ENCODE data around the gene C2orf66. TPM values are rescaled to one million over a fixed set of nuclear protein-coding genes. Genes with fewer than 3 reads are reported as not detected.

The C2orf66 gene
- total RNA-seq, 1 donor from 2014 or later, result 0.54 TPM

GRCh38 chr2:196798980-196799379 lies 10.2 kb downstream of the C2orf66 start:
- peak overlapping the region; percentile 75 for H3K27ac ChIP-seq (ENCODE audit: low read depth, low read length)
- peaks cover 8% of the 10 kb centered on the region for H3K4me1 ChIP-seq (ENCODE audit: insufficient read depth, low read length)
- Mint-ChIP-seq H3K36me3 (ENCODE audit: low read depth, unreplicated experiment) (no peaks in the 10 kb centered on the region), H3K27me3 (ENCODE audit: low read depth, unreplicated experiment) (no peaks in the 10 kb centered on the region), H3K27ac (ENCODE audit: unreplicated experiment) (peak overlapping the region; percentile 98), H3K4me3 (ENCODE audit: unreplicated experiment) (peak overlapping the region; percentile 99), H3K9me3 (ENCODE audit: unreplicated experiment) (no peaks in the 10 kb centered on the region), H3K4me1 (ENCODE audit: low read depth, unreplicated experiment) (peaks cover 10% of the 10 kb centered on the region)
- H4K20me1 ChIP-seq (ENCODE audit: insufficient read depth, low read length), result no peaks in the 10 kb centered on the region
- H3K9ac ChIP-seq (ENCODE audit: low read length), result peak overlapping the region; percentile 94
- DNase-seq (ENCODE audit: low read depth) (peak; percentile 2), FAIRE-seq (no peak)
- no peaks in the 10 kb centered on the region for H3K9me3 ChIP-seq (ENCODE audit: insufficient read depth, low read depth, low read length)
- H3K79me2 ChIP-seq (ENCODE audit: insufficient read depth, low read length), result peaks cover 21% of the 10 kb centered on the region
- no peaks in the 10 kb centered on the region for H3K27me3 ChIP-seq (ENCODE audit: insufficient read depth, low read length)
- H2AFZ ChIP-seq (ENCODE audit: low read depth, low read length), result peak overlapping the region; percentile 82
- TF ChIP-seq EZH2 (IDR thresholded peaks at IDR 0.05; ENCODE audit: insufficient read depth, low read length), result no peak
- no peak for TF ChIP-seq CTCF (IDR thresholded peaks at IDR 0.05; ENCODE audit: insufficient read depth, low read depth, low read length)
- peaks cover 3% of the 10 kb centered on the region for H3K36me3 ChIP-seq (ENCODE audit: insufficient read depth, low read length)
- H3K4me3 ChIP-seq (ENCODE audit: insufficient read depth, low read depth, low read length), result peak overlapping the region; percentile 95
- peak overlapping the region; percentile 96 for H3K4me2 ChIP-seq (ENCODE audit: low read length)

GRCh38 chr2:196792865-196793264 lies 16.3 kb downstream of the C2orf66 start:
- no peaks in the 10 kb centered on the region for H3K4me1 ChIP-seq (ENCODE audit: insufficient read depth, low read length)
- no peaks in the 10 kb centered on the region for H3K9me3 Mint-ChIP-seq (ENCODE audit: unreplicated experiment)
- no peak for DNase-seq (ENCODE audit: low read depth)

More at GRCh38 chr2:196792865-196793264, 16.3 kb downstream of the C2orf66 start:
- H2AFZ ChIP-seq (ENCODE audit: low read depth, low read length), result no peak overlapping the region
- peaks cover 2% of the 10 kb centered on the region for H4K20me1 ChIP-seq (ENCODE audit: insufficient read depth, low read length)
- FAIRE-seq, result no peak
- H3K36me3 Mint-ChIP-seq (ENCODE audit: low read depth, unreplicated experiment), result peaks cover 5% of the 10 kb centered on the region
- H3K27me3 ChIP-seq (ENCODE audit: insufficient read depth, low read length), result no peaks in the 10 kb centered on the region
- H3K4me1 Mint-ChIP-seq (ENCODE audit: low read depth, unreplicated experiment), result no peaks in the 10 kb centered on the region
- H3K27ac Mint-ChIP-seq (ENCODE audit: unreplicated experiment), result no peak overlapping the region
- peaks cover 43% of the 10 kb centered on the region for H3K36me3 ChIP-seq (ENCODE audit: insufficient read depth, low read length)
- peaks cover 7% of the 10 kb centered on the region for H3K79me2 ChIP-seq (ENCODE audit: insufficient read depth, low read length)
- no peak overlapping the region for H3K27ac ChIP-seq (ENCODE audit: low read depth, low read length)
- H3K4me3 ChIP-seq (ENCODE audit: insufficient read depth, low read depth, low read length), result no peak overlapping the region
- H3K4me2 ChIP-seq (ENCODE audit: low read length), result no peak overlapping the region
- no peak overlapping the region for H3K4me3 Mint-ChIP-seq (ENCODE audit: unreplicated experiment)
- H3K27me3 Mint-ChIP-seq (ENCODE audit: low read depth, unreplicated experiment), result no peaks in the 10 kb centered on the region
- no peaks in the 10 kb centered on the region for H3K9me3 ChIP-seq (ENCODE audit: insufficient read depth, low read depth, low read length)
- no peak overlapping the region for H3K9ac ChIP-seq (ENCODE audit: low read length)
- TF ChIP-seq EZH2 (IDR thresholded peaks at IDR 0.05; ENCODE audit: insufficient read depth, low read length) (no peak), CTCF (IDR thresholded peaks at IDR 0.05; ENCODE audit: insufficient read depth, low read depth, low read length) (no peak)
